CD4-positive, alpha-beta T cell treated with Interleukin-17A for 1 hour (primary cell): Measurements from ENCODE around the gene MAPKAP1.

Experiments
- DNase-seq: peaks from one replicate; pipeline ENCODE4 v3.0.0-alpha.2; 2020

The MAPKAP1 gene

DNA sequence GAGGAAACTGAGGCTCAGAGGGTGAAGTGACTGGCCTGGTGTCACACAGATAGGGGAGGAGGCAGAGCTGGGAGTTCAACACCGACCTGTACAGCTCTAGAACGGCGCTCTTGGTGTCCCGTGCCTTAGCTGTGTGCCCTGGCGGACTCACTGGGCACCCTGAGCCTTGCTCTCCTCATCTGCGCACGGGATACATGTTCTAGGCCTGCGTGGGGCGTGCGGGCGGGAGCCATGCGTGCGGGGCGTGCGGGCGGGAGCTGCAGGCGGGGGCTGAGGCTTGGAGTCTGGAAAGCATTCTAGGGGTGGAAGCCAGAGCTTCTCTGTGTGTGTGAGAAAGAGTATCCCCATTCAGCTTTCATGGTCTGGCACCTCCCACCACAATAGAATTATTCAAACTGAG, 280.1 kb downstream of the MAPKAP1 start:
- no peak for DNase-seq

DNA sequence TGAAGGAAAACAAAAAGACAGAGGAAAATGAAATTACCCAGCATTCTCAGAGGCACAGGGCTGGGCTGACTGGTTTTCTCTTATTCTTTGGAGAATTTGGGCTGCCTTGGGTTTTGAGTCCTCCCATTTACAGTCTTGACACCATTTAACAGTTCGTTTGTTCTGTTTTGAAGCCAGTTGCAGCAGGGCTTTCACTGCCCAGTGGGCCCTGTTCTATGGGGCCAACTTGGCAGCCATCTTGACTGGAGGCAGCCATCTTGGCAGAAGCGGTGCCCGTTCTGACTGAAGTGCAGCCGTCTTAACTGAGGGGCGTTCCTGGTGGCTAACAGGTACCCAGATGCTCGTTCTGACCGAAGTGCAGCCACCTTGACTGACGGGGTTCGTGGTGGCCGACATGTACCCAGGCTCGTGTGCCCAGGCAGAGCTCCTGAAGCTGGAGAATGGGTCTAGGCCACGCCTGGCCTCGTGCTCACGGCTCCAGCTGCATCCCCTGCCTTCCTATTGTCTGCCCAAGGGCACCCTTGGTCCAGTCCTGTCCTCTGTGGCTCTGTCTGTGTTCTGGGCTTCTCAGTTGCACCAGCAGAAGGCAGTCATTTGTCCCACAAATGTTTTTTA, 281.0 kb downstream of the MAPKAP1 start:
- DNase-seq: no peak

DNA sequence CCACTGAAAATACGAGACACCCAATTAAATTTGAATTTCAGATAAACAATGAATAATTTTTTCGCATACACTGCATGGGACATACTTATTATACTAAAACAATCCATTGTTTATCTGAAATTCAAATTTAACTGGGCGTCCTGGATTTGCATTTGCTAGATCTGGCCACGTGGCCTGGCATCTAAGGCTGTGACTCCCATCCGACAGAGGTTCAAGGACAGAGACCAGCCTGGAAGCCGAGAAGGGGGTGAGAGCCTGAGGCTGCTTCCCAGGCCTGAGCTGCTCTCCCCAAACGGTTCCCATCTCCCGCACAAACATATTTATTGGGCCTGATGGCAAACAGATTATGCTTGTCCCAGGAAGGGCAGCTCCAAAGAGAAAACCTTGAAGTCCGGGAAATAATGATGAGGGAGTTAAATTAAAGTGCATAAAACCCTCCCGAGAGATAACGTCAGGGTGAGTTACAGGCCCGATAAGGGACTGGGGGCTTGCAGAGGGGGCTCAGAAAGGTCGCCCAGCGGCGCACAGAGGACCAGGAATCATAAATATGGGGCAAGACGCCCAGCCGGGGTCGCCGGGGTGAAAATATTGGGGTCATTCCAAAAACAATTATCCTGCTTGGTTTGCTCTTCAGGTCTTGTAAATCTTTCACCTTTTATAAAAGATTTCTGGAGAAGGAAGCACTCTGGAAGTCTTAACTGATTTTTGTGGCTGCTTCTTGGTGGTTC, 281.7 kb downstream of the MAPKAP1 start:
- DNase-seq: no peak

DNA sequence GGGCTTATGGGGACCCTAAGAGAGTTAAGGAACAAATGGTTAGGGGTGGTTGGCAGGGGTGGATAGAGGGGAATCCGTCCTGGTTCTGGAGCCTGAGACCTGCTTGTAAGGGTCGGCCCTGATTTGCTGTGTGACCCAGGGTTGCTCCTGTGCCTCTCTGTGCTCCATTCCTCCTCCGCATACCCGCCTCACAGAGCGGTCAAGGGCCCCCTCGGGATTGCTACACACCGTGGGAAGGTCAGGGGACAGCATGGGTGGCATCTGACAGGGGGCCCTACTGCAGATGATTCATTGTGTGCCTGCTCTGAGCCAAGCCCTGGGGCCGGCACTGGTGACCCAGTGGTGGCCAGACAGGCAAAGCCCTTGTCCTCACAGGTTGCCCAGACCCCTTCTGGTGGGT, 283.0 kb downstream of the MAPKAP1 start:
- DNase-seq: no peak

DNA sequence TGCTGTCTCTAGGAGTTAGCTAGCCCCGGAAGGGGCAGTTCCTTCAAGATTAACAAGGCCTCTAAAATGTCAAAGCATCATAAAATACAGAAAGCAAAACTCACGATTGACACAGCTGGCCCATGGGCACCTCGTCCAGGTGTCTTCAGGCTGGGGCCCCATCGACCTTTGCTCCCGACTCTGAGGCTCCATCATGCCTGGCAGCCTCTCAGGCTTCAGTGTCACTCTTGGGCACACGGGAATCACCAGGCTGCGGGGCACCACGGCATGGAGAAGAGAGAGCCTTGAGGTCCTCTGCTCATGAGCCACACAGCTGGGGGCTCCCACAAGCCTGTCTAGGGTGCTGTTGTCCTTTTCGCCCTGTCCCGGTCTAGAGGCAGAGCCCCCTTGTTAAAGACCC, 284.2 kb downstream of the MAPKAP1 start:
- no peak for DNase-seq

DNA sequence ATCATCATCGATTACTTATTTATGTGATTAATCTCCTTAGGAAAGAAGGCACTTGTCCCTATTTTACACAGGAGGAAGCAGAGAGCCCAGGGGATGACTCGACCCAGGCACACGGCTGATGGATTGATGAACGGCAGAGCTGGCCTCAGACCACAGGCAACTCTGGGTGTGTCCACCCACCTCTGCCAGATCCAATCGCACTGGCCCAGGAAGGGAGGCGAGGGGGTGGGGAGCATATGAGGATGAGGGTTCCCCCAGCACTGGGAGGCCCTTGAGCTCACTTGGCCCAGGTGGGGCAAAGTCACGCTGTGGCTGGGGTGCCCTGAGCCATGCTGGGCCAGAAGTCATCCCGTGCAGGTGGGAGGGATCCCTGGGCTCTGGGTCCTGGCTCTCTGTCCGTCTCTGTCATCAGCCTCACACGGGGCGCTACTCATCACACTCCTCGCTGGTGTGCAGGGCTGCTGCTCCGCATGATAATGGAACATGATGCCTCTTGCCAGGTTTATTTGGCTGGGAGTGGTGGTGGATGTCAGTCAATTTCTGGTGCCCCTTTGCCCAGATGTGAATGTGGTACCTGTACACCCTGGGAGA, 285.3 kb downstream of the MAPKAP1 start:
- DNase-seq: no peak

DNA sequence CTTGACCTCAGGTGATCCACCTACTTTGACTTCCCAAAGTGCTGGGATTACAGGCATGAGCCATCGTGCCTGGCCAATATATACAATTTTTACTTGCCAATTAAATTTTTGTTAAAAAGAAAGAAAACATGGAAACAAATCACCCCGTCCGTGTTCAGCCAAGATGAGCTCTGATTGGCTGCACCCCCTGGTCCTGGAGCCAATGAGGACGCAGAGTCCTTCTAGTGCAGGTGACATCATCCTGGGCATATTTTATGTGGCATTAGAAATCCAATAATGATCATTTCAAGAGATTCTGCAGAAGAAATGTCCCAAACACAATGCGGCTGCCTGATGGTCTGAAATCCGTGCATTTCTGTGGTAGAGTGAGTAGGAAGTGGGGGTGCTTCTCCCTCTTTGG, 285.8 kb downstream of the MAPKAP1 start:
- DNase-seq: no peak

DNA sequence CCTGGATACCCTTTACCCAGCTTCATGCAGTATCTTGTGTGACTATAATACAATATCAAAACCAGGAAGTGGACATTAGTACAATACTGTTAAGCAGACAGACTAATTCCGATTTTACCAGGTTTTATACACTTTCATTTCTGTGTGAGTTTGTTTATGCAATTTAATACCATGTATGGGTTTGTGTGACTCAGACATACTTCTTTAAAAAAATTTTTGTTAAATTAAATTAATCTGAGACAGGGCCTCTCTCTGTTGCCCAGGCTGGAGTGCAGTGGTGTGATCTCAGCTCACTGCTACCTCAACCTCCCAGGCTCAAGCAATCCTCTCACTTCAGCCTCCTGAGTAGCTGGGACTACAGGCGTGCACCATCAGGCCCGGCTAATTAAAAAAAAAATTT, 288.6 kb downstream of the MAPKAP1 start:
- no peak for DNase-seq

DNA sequence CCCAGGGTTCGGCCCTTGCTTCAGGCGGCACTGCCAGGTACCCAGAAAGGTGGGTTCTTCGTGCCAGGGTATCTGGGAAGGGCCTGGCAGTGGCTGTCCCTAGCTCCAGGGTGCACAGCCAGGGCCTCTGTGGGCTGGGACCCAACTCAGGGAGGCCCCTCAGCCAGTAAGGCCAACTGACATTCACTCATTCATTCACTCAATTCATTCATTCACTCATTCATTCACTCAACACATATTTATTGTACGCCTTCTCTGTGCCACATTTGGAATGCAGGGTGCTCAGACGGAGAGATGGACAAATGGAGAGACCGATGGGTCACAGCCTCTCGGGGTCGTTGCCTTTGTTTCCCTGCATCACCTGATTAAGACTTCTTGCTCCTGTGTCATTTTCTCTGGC, 290.5 kb downstream of the MAPKAP1 start:
- DNase-seq: no peak

DNA sequence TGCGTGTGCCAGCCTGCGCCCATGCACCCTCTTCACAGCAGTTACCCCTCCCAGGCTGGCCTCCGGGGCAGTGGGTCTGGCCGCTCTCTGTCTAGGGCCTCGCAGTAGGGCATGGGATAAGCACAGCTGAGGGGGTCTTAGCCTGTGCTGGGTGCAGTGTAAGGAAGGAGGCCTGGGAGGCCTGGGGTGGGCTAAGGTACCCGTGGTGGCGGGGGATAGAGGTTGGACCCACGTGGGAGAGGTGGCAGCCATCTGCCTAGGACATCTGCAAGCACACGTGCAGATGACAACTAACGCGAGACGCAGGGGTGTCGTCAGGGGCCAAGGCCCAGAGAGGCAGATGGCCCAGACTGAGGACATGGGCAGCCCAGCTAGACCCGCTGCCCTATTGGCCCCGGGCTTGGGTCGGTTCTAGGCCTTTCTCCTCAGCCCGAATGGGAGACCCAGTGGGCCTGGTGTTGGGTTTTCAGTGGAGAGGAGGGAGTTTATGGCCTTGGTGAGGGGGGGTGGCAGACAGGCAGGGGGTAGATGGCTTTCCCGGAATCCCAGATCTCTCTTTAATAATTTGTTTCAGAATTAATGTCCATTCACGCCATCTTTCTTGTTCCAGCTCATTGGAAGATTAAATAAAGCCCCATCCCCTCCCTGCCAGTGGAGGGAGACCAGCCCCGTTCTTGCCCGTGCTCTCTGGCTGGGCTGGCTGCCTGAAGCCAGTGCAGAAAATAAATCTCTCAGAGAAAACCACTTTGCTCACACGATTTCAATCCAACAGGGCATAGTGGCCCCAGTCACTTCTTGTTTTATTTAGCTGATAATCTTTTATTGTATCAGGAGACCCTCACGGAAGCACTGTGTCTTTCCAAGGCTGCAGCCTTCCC, 291.2 kb downstream of the MAPKAP1 start:
- DNase-seq: no peak

DNA sequence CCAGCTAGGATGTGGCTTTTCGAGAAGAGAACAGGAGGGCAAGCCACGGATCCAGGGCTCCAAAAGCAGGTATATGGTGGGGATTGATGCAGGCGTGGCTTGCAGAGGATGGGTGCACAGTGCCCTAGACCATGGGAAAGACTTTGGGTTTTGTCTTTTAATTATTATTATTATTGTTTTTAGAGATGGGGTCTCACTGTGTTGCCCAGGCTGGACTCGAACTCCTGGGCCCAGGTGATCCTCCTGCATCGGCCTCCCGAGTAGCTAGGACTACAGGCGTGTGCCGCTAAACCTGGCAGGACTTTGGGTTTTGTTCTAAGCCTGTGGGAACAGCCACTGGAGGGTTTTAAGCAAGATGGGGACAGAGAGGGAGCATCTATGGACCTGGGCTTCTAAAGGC, 293.4 kb downstream of the MAPKAP1 start:
- DNase-seq: no peak

DNA sequence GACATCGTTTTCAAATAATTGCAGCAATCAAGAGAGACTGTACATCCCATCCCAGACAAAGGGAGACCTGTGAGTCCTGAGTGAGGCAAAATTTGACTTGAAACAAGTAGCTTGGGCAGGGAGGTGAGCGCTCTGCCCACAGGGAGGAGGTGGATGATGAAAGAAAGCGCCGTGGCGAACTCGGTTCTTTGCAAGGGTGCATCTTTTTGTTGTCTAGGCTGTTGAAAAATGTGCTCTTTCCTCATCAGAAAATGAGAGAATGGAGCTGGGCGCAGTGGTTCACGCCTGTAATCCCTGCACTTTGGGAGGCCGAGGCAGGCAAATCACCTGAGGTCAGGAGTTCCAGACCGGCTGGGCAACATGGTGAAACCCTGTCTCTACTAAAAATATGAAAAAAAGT, 294.8 kb downstream of the MAPKAP1 start:
- DNase-seq: no peak

DNA sequence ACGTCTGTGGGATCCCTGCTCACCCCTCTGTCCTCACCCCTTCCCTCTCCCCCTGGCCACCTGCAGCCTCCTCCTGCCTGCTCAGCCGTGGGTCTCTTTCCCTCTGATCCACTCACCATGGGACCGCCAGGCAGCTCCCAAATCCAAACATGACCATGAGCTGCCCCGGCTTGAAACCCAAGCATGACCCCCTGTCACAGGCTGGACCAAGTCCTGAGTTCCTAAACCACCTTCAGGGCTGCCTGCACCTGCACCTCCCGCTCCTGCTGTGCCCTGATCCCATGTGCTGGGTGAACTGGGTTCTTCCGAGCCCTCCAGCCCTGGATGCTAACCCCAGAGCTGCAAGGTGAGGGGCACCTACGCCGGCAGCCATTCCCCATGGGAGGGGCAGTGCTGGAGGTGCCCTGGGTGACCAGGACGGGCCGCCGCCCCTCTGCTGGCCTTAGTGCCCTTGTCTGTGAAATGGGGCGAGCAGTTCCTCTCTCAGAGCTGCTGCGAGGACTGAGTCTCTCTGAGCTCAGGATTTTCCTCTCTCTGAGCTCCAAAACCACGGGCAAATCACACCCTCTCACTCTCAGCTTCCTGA, 295.7 kb downstream of the MAPKAP1 start:
- DNase-seq: no peak

DNA sequence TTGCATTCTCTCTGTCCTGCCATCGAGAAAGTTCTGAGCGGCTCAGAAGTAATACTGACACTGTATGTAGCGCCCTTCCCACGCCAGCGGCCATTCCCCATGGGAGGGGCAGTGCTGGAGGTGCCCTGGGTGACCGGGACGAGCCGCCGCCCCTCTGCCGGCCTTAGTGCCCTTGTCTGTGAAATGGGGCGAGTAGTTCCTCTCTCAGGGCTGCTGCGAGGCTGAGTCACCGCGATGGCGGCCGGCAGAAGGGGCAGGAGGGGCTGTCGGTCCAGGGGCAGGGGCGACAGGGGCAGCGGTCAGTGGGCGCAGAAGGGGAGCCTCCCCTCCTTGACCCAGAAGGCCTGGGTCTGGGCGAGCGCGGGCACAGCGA, 296.5 kb downstream of the MAPKAP1 start:
- DNase-seq: no peak

DNA sequence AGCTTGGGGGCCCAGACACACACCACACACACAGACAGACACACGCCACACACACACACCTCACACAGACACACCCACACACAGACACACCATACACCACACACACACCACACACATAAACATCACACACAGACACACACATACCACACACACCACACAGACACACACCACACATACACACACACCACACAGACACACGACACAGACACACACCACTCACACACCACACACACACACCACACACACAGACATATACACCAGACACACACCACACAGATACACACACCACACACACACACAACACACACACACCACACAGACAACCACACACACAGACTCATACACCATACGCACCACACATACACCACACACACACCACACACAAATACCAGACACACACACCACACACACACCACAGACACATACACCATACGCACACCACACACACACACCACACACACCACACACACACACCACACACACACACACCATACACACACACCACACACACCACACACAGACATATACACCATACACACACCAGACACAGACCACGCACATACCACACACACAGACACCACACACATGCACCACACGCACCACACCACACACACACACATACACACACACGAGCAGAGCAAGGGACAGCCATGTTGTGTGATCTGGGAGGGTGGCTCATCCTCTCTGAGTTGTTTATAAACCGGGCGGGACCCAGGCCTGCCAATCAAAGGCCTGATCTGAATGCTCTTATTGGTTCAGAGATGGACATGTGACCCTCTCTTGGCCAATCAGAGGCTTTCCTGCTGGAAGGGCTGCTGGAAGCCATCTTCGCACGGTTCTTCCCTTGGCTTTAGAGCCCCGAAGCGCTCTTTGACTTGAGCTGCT, 297.1 kb downstream of the MAPKAP1 start:
- DNase-seq: peak; percentile 67

DNA sequence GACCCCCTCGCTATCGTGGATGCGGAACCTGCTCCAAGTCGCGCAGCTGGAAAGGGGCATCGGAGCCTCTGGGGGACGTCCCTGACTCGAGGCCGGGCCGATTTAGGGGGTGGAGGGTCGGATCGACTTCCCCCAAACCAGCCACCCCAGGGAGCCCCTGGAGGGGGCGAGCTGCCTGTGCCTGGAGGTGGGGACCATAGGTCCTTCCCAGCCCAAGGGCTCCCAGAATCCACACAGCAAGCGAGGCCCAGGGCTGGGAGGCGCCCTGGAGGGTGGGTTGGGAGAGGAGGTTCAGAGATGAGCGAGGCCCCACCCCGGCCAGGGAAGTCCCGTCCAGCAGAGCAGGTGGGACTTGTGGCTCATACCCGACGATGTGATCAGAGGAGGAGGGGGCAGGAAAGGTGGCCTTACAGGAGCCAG, 297.8 kb downstream of the MAPKAP1 start:
- no peak for DNase-seq

DNA sequence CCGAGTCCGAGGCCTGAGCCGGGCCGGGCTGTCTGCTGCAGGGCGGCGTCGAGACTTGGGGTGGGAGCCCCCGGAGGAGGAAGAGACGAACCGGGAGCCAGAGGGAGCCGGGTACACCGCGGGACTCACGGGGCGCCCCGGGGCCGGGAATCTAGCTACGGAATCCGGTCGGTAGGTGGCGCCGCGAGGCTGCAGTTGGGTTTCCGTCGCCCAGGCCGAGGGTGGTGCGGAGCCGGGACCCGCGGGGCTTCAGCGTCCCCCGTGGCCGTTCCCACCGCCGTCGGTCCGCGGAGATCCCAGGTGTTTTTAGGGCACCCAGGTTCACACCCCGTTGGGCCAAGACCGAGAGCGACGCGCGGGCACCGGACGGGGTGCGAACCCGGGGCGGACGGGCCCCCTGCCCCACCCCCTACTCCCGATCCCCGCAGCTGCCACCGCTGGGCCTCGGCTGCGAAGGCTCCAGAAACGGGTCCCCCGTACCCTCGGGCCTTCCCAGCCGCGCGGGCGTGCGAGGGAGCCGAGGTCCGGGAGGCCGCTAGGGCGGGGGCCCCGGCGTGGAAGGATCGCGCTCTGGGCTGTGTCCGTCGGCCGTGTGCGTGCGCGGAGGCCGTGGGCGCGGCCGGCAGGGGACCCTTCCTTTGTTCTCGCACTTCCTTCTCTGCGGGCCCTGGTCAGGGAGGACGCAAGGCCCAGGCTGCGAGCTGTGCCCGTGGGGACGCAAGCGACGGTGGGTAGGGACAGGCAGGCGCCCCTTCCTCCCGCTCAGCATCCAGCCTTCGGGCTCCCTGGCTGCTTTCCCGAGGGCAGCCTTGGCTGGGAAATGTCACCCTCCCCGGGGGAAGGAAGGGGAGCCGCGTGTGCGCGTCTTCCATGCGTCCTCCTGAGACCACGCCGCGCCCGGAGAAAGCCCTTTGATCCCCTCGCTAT, 298.8 kb downstream of the MAPKAP1 start:
- DNase-seq: peak; percentile 66

DNA sequence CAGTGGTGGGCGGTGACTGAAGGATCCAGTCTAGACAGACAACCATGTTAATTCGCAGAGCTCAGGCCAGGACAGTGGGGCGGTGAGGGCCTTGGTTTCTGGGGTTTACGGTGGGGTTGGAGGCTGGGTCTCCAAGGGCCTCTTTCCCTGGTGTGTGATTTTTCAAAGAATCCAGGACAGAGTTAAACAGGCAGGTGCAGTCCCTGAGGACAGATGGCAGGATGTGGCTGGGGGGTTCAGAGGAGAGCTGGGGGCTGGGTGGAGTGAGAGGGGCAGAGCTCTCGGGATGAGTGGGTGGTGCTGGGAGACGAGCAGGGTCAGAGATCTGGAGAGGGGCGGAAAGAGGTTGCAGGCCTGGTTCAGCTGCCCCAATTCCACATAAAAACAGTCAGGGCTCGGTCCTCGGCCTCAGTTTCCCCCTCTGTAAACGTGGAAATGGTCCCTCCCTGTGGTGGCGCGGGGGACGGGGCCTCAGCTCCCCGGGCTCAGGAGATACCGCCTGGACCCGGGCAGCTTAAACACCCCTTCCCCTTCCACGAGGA, 299.5 kb downstream of the MAPKAP1 start:
- no peak for DNase-seq

DNA sequence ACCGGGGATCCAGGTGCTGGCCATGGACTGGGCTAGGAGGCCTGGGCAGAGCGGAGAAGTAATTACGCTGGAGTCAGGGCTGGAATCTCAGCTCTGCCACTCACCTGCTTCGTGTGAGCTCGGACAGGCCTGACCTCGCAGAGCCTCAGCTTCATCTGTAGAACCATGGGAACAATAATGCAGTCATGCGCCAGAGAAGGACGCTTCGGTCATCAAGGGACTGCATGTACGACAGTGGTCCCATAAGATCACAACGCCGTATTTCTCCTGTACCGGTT, 300.3 kb downstream of the MAPKAP1 start:
- no peak for DNase-seq

DNA sequence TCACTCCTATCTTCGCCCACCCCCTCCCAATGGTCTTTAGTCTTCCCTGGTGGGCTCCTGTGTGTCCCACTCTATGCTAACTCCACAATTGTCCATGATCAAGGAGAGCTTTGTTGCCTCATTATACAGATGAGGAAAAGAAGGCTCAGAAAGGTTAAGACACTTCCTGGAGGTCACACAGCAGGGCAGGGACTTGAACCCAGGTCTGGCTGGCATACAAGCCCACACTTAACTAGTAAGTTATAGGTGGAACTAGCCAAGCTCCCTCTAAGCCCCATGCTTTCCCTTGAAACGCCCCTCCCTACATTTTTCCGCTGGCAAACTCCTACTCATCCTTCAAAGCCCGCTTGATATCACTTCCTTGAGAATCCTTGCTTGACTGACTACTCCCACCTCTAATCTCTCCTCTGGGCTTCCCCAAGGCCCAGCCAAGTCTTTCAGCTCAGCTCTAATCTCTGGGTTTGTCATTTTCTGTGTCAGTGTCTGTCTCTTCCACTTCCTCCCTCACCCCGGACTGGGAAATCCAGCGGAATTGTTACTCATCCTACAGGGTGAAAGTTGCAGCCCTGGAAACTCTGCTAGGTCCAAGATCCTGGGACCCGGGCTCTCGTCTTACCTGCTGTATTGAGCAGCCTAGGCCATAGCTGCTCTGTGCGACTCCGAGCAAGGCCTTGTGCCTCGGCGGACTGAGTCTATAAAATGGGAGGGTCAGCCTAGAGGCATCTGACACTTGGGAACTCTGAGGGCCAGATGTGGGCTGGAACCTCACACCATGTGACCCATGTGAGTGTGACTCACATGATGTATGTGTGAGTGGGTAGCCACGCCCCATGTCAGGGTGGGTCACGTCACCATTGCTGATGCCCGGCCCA, 300.8 kb downstream of the MAPKAP1 start:
- no peak for DNase-seq
